T-helper 2 cell treated with Interferon-gamma antibody and Interleukin-4, amounts not matched to agents 100 ng/mL and 5 ng/mL, for 36 hours (primary cell): ENCODE measurements around the gene CCSER1. TPM values are rescaled to one million over a fixed set of nuclear protein-coding genes. Genes with fewer than 3 reads are reported as not detected.
"Not testable (repeated sequence)": the region's sequence is repeated elsewhere in the genome, so short reads cannot be mapped to it uniquely, and the experiment has no call there.

Experiments used
- intact Hi-C: fragments of 100-400 bp; cut with micrococcal nuclease; formaldehyde crosslinking; loops from one replicate; pipeline ENCODE4 v1.15.1; 2023
- total RNA-seq: library from RNA; stranded (reverse); gene quantifications from 2 replicates; pipeline ENCODE4 v1.2.3, GENCODE V29; 2022

CCSER1 gene
- total RNA-seq, 1 donor from 2014 or later, result not detected

GRCh38 chr4:90290345-90290744 is 163.2 kb downstream of the CCSER1 start:
- intact Hi-C loops, result loop anchor here (5.0 kb wide), 1 partner anchor 383 kb away; no protein-coding TSS in a partner anchor

- intact Hi-C loops, result loop anchor here (5.0 kb wide), 1 partner anchor 385 kb away; no protein-coding TSS in a partner anchor
Observed at GRCh38 chr4:90292438-90292837, 165.2 kb downstream of the CCSER1 start.

GRCh38 chr4:90293320-90293719 is 166.1 kb downstream of the CCSER1 start:
- intact Hi-C loops, result loop anchor here (5.0 kb wide), 1 partner anchor 386 kb away; no protein-coding TSS in a partner anchor

GRCh38 chr4:90299373-90299772 is 172.2 kb downstream of the CCSER1 start:
- intact Hi-C loops, result no loop called here

GRCh38 chr4:90306810-90307209 is 179.6 kb downstream of the CCSER1 start:
- intact Hi-C loops, result no loop called here

- intact Hi-C loops, result not testable (repeated sequence)
Observed at GRCh38 chr4:90317140-90317539, 189.9 kb downstream of the CCSER1 start.

GRCh38 chr4:90317785-90318184 is 190.6 kb downstream of the CCSER1 start:
- intact Hi-C loops, result no loop called here

GRCh38 chr4:90318193-90318592 is 191.0 kb downstream of the CCSER1 start:
- intact Hi-C loops, result no loop called here

GRCh38 chr4:90328558-90328957 is 201.4 kb downstream of the CCSER1 start:
- intact Hi-C loops, result no loop called here

GRCh38 chr4:90330546-90330945 is 203.4 kb downstream of the CCSER1 start:
- intact Hi-C loops, result no loop called here

GRCh38 chr4:90345549-90346215 is 218.5 kb downstream of the CCSER1 start:
- intact Hi-C loops, result no loop called here

- intact Hi-C loops, result no loop called here
Observed at GRCh38 chr4:90349636-90350035, 222.4 kb downstream of the CCSER1 start.

GRCh38 chr4:90357117-90357710 is 230.0 kb downstream of the CCSER1 start:
- intact Hi-C loops, result no loop called here

- intact Hi-C loops, result no loop called here
Observed at GRCh38 chr4:90375081-90375480, 247.9 kb downstream of the CCSER1 start.

- intact Hi-C loops, result no loop called here
Observed at GRCh38 chr4:90393215-90393614, 266.0 kb downstream of the CCSER1 start.

GRCh38 chr4:90403781-90404180 is 276.6 kb downstream of the CCSER1 start:
- intact Hi-C loops, result no loop called here

GRCh38 chr4:90407897-90408296 is 280.7 kb downstream of the CCSER1 start:
- intact Hi-C loops, result not testable (repeated sequence)

- intact Hi-C loops, result not testable (repeated sequence)
Observed at GRCh38 chr4:90412786-90413185, 285.6 kb downstream of the CCSER1 start.

GRCh38 chr4:90415116-90415515 is 287.9 kb downstream of the CCSER1 start:
- intact Hi-C loops, result no loop called here

GRCh38 chr4:90419124-90419711 is 292.0 kb downstream of the CCSER1 start:
- intact Hi-C loops, result no loop called here

GRCh38 chr4:90421161-90421560 is 294.0 kb downstream of the CCSER1 start:
- intact Hi-C loops, result no loop called here

GRCh38 chr4:90425893-90426292 is 298.7 kb downstream of the CCSER1 start:
- intact Hi-C loops, result no loop called here

- intact Hi-C loops, result no loop called here
Observed at GRCh38 chr4:90438522-90438921, 311.3 kb downstream of the CCSER1 start.
